GM23248 (cell line): ENCODE data around the gene PRKCE. TPM values are rescaled to one million over a fixed set of nuclear protein-coding genes. Genes with fewer than 3 reads are reported as not detected.

ENCODE experiments used
- DNase-seq: peaks from one replicate; pipeline ENCODE4 v3.0.0-alpha.2; 2015
- H2AFZ ChIP-seq: fragments of 200-600 bp; sonication (generic); 2 replicates; pipeline ENCODE4 v1.6.1; 2016; ENCODE audit warnings: antibody characterized with exemption
- H3F3A ChIP-seq: fragments of 200-600 bp; sonication (generic); 2 replicates; pipeline ENCODE4 v1.6.1; 2016; ENCODE audit warnings: mild to moderate bottlenecking, antibody characterized with exemption, mixed run types; ENCODE audit not compliant: insufficient read depth
- H3K27ac ChIP-seq: fragments of 200-600 bp; sonication (generic); 2 replicates; pipeline ENCODE4 v1.5.1; 2016; ENCODE audit warnings: mild to moderate bottlenecking
- H3K27me3 ChIP-seq: fragments of 200-600 bp; sonication (generic); replicated peaks from 2 replicates; pipeline ENCODE4 v1.6.1; 2016; ENCODE audit warnings: mild to moderate bottlenecking; ENCODE audit not compliant: insufficient read depth
- H3K36me3 ChIP-seq: fragments of 200-600 bp; sonication (generic); 2 replicates; pipeline ENCODE4 v1.6.1; 2016; ENCODE audit warnings: low read depth, mild to moderate bottlenecking
- H3K4me1 ChIP-seq: fragments of 200-600 bp; sonication (generic); 2 replicates; pipeline ENCODE4 v1.6.1; 2016; ENCODE audit warnings: mild to moderate bottlenecking; ENCODE audit not compliant: insufficient read depth
- H3K4me2 ChIP-seq: fragments of 200-600 bp; sonication (generic); one replicate; pipeline ENCODE4 v1.6.1; 2016; ENCODE audit warnings: mild to moderate bottlenecking; ENCODE audit not compliant: unreplicated experiment
- H3K4me3 ChIP-seq: fragments of 200-600 bp; sonication (generic); 2 replicates; pipeline ENCODE4 v1.5.1; 2016; ENCODE audit warnings: mild to moderate bottlenecking
- H3K79me2 ChIP-seq: fragments of 200-600 bp; sonication (generic); 2 replicates; pipeline ENCODE4 v1.6.1; 2016; ENCODE audit warnings: mild to moderate bottlenecking; ENCODE audit not compliant: insufficient read depth
- H3K9ac ChIP-seq: fragments of 200-600 bp; sonication (generic); 2 replicates; pipeline ENCODE4 v1.6.1; 2016; ENCODE audit warnings: mild to moderate bottlenecking
- H3K9me2 ChIP-seq: fragments of 200-600 bp; sonication (generic); 2 replicates; pipeline ENCODE4 v1.6.1; 2016; ENCODE audit warnings: mixed run types, mild to moderate bottlenecking, moderate library complexity; ENCODE audit not compliant: insufficient read depth
- H3K9me3 ChIP-seq: fragments of 200-600 bp; sonication (generic); one replicate; pipeline ENCODE4 v1.6.1; 2017; ENCODE audit warnings: low read depth
- H4K20me1 ChIP-seq: fragments of 200-600 bp; sonication (generic); 2 replicates; pipeline ENCODE4 v1.6.0; 2016; ENCODE audit not compliant: insufficient read depth
- EZH2 ChIP-seq: fragments of 200-600 bp; sonication (generic); IDR thresholded peaks from 2 replicates; pipeline ENCODE4 v1.6.1; 2018; ENCODE audit warnings: antibody characterized with exemption, mild to moderate bottlenecking; ENCODE audit not compliant: insufficient read depth, poor library complexity, severe bottlenecking
- EZH2phosphoT487 ChIP-seq: fragments of 200-600 bp; sonication (generic); IDR thresholded peaks from 2 replicates; pipeline ENCODE4 v1.6.1; 2018; ENCODE audit warnings: antibody characterized with exemption, moderate library complexity, mild to moderate bottlenecking, low read depth; ENCODE audit not compliant: insufficient read depth
- WGBS, 2 experiments: methylation state at CpG; one replicate each; pipeline ENCODE4 v1.1.6; 2015 to 2017; ENCODE audit warnings: low lambda C conversion rate in 2 of 2, low coverage in 1 of 2; ENCODE audit errors: missing lambda C conversion rate in 2 of 2; 5-methylcytosine and 5-hydroxymethylcytosine counted together
- in situ Hi-C: fragments of 300-500 bp; cut with MboI; formaldehyde crosslinking; loops from 2 replicates; pipeline ENCODE4 v1.15.0; 2020
- polyA plus RNA-seq: library from polyadenylated mRNA; unstranded; fragments of >200 nt; fragmentation: Nextera tagmentation; extraction: Ambion mirVana; gene quantifications from 2 replicates; pipeline ENCODE4 v1.2.1, GENCODE V29; 2016
- total RNA-seq: library from RNA; depleted of rRNA; stranded (reverse); fragments of >200 nt; shearing (Covaris generic); gene quantifications from 2 replicates; pipeline ENCODE4 v1.2.3, GENCODE V29; 2014

The PRKCE gene
- total and polyA plus RNA-seq, 2 experiments from 2014 or later, result 5.9 to 7.0 TPM

DNA sequence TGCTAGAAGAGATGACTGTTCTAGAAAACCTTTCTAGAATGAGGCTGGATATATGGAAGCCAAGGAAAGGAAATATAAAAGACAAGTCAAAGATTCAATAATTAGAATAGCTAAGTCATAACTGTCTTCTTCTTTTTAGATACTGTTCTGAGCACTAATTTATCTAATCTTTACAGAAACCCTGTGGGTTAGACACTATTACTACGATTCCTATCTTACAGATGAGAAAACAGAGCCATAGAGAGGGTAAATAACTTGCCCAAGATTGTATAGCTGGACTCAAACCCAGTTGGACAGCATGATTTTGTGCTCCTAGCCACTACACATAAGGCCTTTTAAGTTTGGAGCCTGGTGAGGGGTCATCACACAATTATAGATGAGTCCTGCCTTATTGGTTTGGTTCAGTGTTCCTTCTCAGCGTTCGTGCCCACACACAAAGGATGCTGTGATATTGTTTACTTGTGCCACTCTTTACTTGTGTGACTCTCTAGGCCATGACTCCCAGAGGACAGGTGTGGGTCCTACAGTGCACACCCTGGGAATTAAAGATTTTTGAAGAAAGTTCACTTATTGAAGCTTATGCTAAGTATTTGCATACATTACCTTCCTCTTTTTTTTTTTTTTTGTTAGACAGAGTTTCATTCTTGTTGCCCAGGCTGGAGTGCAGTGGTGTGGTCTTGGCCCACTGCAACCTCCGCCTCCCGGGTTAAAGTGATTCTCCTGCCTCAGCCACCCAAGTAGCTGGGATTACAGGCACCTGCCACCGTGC is 153.7 kb downstream of the PRKCE start:
- Histone ChIP-seq H3K36me3 (no peaks in the 10 kb centered on the region), H4K20me1 (no peaks in the 10 kb centered on the region), H3K79me2 (peaks cover 68% of the 10 kb centered on the region), H3F3A (no peaks in the 10 kb centered on the region), H3K4me1 (no peaks in the 10 kb centered on the region), H3K9ac (no peak overlapping the region), H3K4me3 (no peak overlapping the region), H2AFZ (no peak overlapping the region), H3K9me2 (no peaks in the 10 kb centered on the region), H3K27ac (no peak overlapping the region), H3K9me3 (no peaks in the 10 kb centered on the region), H3K27me3 (no peaks in the 10 kb centered on the region), H3K4me2 (no peak overlapping the region)
- in situ Hi-C loops, result no loop called here
- TF ChIP-seq EZH2 (no peak), EZH2phosphoT487 (no peak)
- WGBS, 2 experiments, result 98 to 99% methylated on average over 6 of the region's 6 CpGs
- no peak for DNase-seq

DNA sequence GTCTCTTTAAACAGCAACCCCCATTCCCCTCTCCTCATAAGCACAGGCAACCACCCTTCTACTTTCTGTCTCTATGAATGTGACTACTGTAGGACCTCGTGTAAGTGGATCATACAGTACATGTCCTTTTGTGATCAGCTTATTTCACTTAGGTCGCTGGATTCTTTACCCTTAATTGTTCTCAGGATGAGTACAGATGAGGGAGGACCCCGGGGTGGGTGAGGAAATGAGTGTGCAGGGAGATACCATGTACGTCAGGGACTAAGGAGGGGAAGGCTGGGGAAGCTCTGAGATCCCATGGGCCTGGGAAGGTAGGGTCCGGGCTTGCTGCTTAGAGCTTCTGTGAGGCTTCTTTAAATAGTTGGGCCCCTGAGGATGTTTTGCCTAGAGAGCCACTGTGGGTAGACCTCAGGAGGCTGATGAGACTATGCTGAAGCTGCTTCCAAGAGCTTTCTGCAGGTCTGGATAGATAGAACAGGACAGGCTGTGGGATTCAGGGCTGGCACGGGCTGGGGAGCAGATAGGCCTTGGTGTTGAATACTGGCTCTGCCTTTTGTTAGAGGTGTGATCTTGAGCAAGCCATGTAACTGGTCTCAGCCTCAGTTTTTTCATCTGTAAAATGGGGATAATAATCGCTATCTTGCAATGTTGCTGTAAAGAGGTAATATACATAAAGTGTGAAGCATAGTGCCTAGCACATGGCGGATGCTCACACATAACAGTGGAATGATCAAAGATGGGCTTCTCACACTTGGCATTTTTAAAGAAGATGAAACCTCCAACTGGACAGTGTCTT is 155.3 kb downstream of the PRKCE start:
- 76 to 79% methylated on average over 8 of the region's 8 CpGs for WGBS, 2 experiments
- Histone ChIP-seq H4K20me1 (no peaks in the 10 kb centered on the region), H3K9ac (no peak overlapping the region), H2AFZ (no peak overlapping the region), H3K27ac (no peak overlapping the region), H3K9me3 (no peaks in the 10 kb centered on the region), H3K36me3 (no peaks in the 10 kb centered on the region), H3K4me3 (no peak overlapping the region), H3K27me3 (no peaks in the 10 kb centered on the region), H3K4me1 (peaks cover under 1% of the 10 kb centered on the region), H3K4me2 (no peak overlapping the region), H3F3A (no peaks in the 10 kb centered on the region), H3K79me2 (peaks cover 61% of the 10 kb centered on the region), H3K9me2 (no peaks in the 10 kb centered on the region)
- no peak for TF ChIP-seq EZH2
- TF ChIP-seq EZH2phosphoT487, result no peak
- in situ Hi-C loops, result no loop called here
- DNase-seq, result no peak

DNA sequence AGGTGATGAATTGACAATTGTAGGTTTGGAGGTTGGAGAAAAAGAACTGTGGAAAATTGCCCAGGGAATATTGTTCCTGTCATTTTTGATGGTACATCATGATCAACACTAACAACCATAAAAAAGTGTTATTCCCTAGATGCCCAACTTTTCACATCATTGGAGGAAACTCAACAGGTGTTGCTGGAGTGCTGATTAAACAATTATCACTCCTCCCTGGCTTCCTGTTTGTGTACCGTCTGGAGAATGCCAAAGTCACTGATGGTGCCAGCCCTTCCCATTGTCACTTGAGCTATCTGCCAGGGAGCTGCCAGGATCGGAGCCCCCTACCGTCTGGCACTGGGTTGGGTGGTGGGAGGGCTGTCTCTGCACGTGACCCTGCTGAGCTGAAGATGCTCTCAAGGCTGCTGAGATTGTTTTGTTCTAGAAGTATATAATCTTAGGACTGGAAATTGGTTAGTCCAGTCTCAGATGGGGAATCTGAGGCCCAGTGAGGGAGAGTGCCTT is 156.9 kb downstream of the PRKCE start:
- no peak for DNase-seq
- no peak overlapping the region for H3K9ac ChIP-seq
- no peak overlapping the region for H3K4me2 ChIP-seq
- in situ Hi-C loops, result no loop called here
- 0 out of 2 replicates have a peak, but pooled peaks cover 8% of the 10 kb centered on the region for H4K20me1 ChIP-seq
- H3K79me2 ChIP-seq, result peaks cover 61% of the 10 kb centered on the region
- H3K27ac ChIP-seq, result no peak overlapping the region
- whole genome bisulfite sequencing, 2 experiments, result 81 to 84% methylated on average over 4 of the region's 4 CpGs
- no peaks in the 10 kb centered on the region for H3K9me2 ChIP-seq
- no peaks in the 10 kb centered on the region for H3K27me3 ChIP-seq
- H2AFZ ChIP-seq, result no peak overlapping the region
- H3K36me3 ChIP-seq, result no peaks in the 10 kb centered on the region
- no peaks in the 10 kb centered on the region for H3K9me3 ChIP-seq
- no peak for TF ChIP-seq EZH2phosphoT487
- peaks cover 8% of the 10 kb centered on the region; the same call in 1 of the 2 replicates for H3F3A ChIP-seq
- H3K4me1 ChIP-seq, result peaks cover 8% of the 10 kb centered on the region
- H3K4me3 ChIP-seq, result no peak overlapping the region

DNA sequence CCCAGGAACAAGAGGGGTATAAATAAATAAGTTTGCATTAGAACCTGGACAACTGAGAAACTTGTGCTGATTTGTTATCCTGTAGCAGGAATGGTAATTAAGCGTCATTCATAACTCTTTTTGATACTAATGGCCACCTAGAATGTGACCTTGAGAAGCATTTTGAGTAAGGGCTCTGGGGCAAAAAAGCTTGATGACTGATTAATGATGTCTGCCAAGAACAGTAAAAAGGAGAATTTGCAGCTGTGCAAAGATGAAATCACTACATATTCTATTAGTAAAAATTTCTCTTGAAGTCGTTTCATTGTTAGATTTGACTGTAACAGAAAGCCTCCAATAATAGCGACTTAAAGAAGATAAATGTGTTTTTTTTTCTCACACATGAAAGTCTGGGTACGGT is 157.7 kb downstream of the PRKCE start:
- no peak for TF ChIP-seq EZH2phosphoT487
- TF ChIP-seq EZH2, result no peak
- H3K4me1 ChIP-seq, result peaks cover 8% of the 10 kb centered on the region
- no peak overlapping the region for H3K4me2 ChIP-seq
- DNase-seq, result no peak
- H3K27ac ChIP-seq, result no peak overlapping the region
- peaks cover 62% of the 10 kb centered on the region for H3K79me2 ChIP-seq
- H3K9ac ChIP-seq, result no peak overlapping the region
- no peaks in the 10 kb centered on the region for H3K27me3 ChIP-seq
- no peak overlapping the region for H3K4me3 ChIP-seq
- no peak overlapping the region for H2AFZ ChIP-seq
- no peaks in the 10 kb centered on the region for H3K9me2 ChIP-seq
- no peaks in the 10 kb centered on the region for H3K36me3 ChIP-seq
- H3F3A ChIP-seq, result peaks cover 8% of the 10 kb centered on the region; the same call in 1 of the 2 replicates
- 0 out of 2 replicates have a peak, but pooled peaks cover 8% of the 10 kb centered on the region for H4K20me1 ChIP-seq
- in situ Hi-C loops, result no loop called here
- WGBS, 2 experiments, result 43% methylated on average over 4 of the region's 4 CpGs
- no peaks in the 10 kb centered on the region for H3K9me3 ChIP-seq
